ENCODE results near the gene LRRC26. TPM values are rescaled to one million over a fixed set of nuclear protein-coding genes. Genes with fewer than 3 reads are reported as not detected.

The LRRC26 gene
- not detected for total RNA-seq
- polyA plus RNA-seq = not detected
- long read RNA-seq, donor 1 = 0 reads
- long read RNA-seq, donor 2 = 0 reads

- intact Hi-C loops (cut with DNase I) = no loop called here
- Histone ChIP-seq H3K9me3 (ENCODE audit: control insufficient read depth, low read length) (no peaks in the 10 kb centered on the region), H3K27me3 (ENCODE audit: control insufficient read depth in 1 of 2, insufficient read depth in 2 of 2, low read length in 1 of 2) (peaks cover 0 to 2% of the 10 kb centered on the region in 2 donors), H3K36me3 (ENCODE audit: control insufficient read depth in 1 of 2, insufficient read depth in 2 of 2, low read length in 1 of 2) (no peaks in the 10 kb centered on the region), H3K4me1 (ENCODE audit: control insufficient read depth in 1 of 2, insufficient read depth in 2 of 2, low read length in 2 of 2) (no peaks in the 10 kb centered on the region), H3K27ac (ENCODE audit: low read depth in 1 of 2, low read length in 2 of 2) (no peak within 1 kb of the TSS), H3K4me3 (ENCODE audit: low read length in 2 of 2) (no peak within 1 kb of the TSS)
- DNase-seq (no peak), ATAC-seq (ENCODE audit: low FRiP score) (no peak)
- WGBS, 2 donors = 6 to 7% methylated on average over 35 to 41 of the region's 41 CpGs
These were observed at the start of gene LRRC26 for GRCh38 chr9:137169896-137170358. TSS of gene LRRC26 (minus strand) at chr9:137170051. CDS start at chr9:137169943, 108 bp downstream.

GRCh38 chr9:137218754-137219271 is 49.0 kb upstream of the LRRC26 start:
- H3K27ac ChIP-seq (ENCODE audit: low read depth in 1 of 2, low read length in 2 of 2) = no peak overlapping the region
- 59 to 73% methylated on average over 12 of the region's 12 CpGs for WGBS, 2 donors
- intact Hi-C loops (cut with DNase I) = no loop called here
- H3K27me3 ChIP-seq (ENCODE audit: control insufficient read depth in 1 of 2, insufficient read depth in 2 of 2, low read length in 1 of 2) = no peaks in the 10 kb centered on the region
- H3K4me3 ChIP-seq (ENCODE audit: low read length in 2 of 2) = no peak overlapping the region
- no peaks in the 10 kb centered on the region for H3K36me3 ChIP-seq (ENCODE audit: control insufficient read depth in 1 of 2, insufficient read depth in 2 of 2, low read length in 1 of 2)
- no peaks in the 10 kb centered on the region for H3K4me1 ChIP-seq (ENCODE audit: control insufficient read depth in 1 of 2, insufficient read depth in 2 of 2, low read length in 2 of 2)
- ATAC-seq (ENCODE audit: low FRiP score) (no peak), DNase-seq (no peak)
- no peaks in the 10 kb centered on the region for H3K9me3 ChIP-seq (ENCODE audit: control insufficient read depth, low read length)

- Histone ChIP-seq H3K4me1 (ENCODE audit: control insufficient read depth in 1 of 2, insufficient read depth in 2 of 2, low read length in 2 of 2) (no peaks in the 10 kb centered on the region), H3K27ac (ENCODE audit: low read depth in 1 of 2, low read length in 2 of 2) (no peak overlapping the region), H3K27me3 (ENCODE audit: control insufficient read depth in 1 of 2, insufficient read depth in 2 of 2, low read length in 1 of 2) (no peaks in the 10 kb centered on the region), H3K36me3 (ENCODE audit: control insufficient read depth in 1 of 2, insufficient read depth in 2 of 2, low read length in 1 of 2) (no peaks in the 10 kb centered on the region), H3K4me3 (ENCODE audit: low read length in 2 of 2) (no peak overlapping the region), H3K9me3 (ENCODE audit: control insufficient read depth, low read length) (no peaks in the 10 kb centered on the region)
- WGBS, 2 donors = 93% methylated on average over 28 to 30 of the region's 30 CpGs
- intact Hi-C loops (cut with DNase I) = no loop called here
- DNase-seq (no peak), ATAC-seq (ENCODE audit: low FRiP score) (no peak)
These were observed 48.4 kb upstream of the LRRC26 start for GRCh38 chr9:137218212-137218753.

GRCh38 chr9:137217276-137218211 is 47.7 kb upstream of the LRRC26 start:
- H3K4me3 ChIP-seq (ENCODE audit: low read length in 2 of 2) = no peak overlapping the region
- no peaks in the 10 kb centered on the region for H3K36me3 ChIP-seq (ENCODE audit: control insufficient read depth in 1 of 2, insufficient read depth in 2 of 2, low read length in 1 of 2)
- no peaks in the 10 kb centered on the region for H3K4me1 ChIP-seq (ENCODE audit: control insufficient read depth in 1 of 2, insufficient read depth in 2 of 2, low read length in 2 of 2)
- no peak overlapping the region for H3K27ac ChIP-seq (ENCODE audit: low read depth in 1 of 2, low read length in 2 of 2)
- WGBS, 2 donors = 76 to 80% methylated on average over 36 of the region's 36 CpGs
- H3K27me3 ChIP-seq (ENCODE audit: control insufficient read depth in 1 of 2, insufficient read depth in 2 of 2, low read length in 1 of 2) = no peaks in the 10 kb centered on the region
- ATAC-seq (ENCODE audit: low FRiP score) (peak; percentile 41), DNase-seq (no peak)
- no peaks in the 10 kb centered on the region for H3K9me3 ChIP-seq (ENCODE audit: control insufficient read depth, low read length)
- intact Hi-C loops (cut with DNase I) = no loop called here

- no peak for ATAC-seq (ENCODE audit: low FRiP score)
- no peaks in the 10 kb centered on the region for H3K9me3 ChIP-seq (ENCODE audit: control insufficient read depth, low read length)
- DNase-seq = no peak
- WGBS, 2 donors = 87 to 90% methylated on average over 29 to 30 of the region's 30 CpGs
- no peaks in the 10 kb centered on the region for H3K27me3 ChIP-seq (ENCODE audit: control insufficient read depth in 1 of 2, insufficient read depth in 2 of 2, low read length in 1 of 2)
- no peaks in the 10 kb centered on the region for H3K4me1 ChIP-seq (ENCODE audit: control insufficient read depth in 1 of 2, insufficient read depth in 2 of 2, low read length in 2 of 2)
- H3K27ac ChIP-seq (ENCODE audit: low read depth in 1 of 2, low read length in 2 of 2) = no peak overlapping the region
- no peak overlapping the region for H3K4me3 ChIP-seq (ENCODE audit: low read length in 2 of 2)
- intact Hi-C loops (cut with DNase I) = no loop called here
- H3K36me3 ChIP-seq (ENCODE audit: control insufficient read depth in 1 of 2, insufficient read depth in 2 of 2, low read length in 1 of 2) = no peaks in the 10 kb centered on the region
These were observed 46.5 kb upstream of the LRRC26 start for GRCh38 chr9:137216188-137216965.

- no peak for DNase-seq
- ATAC-seq (ENCODE audit: low FRiP score) = no peak
- intact Hi-C loops (cut with DNase I) = no loop called here
- 91 to 94% methylated on average over 21 to 22 of the region's 22 CpGs for WGBS, 2 donors
- no peak overlapping the region for H3K4me3 ChIP-seq (ENCODE audit: low read length in 2 of 2)
- no peaks in the 10 kb centered on the region for H3K36me3 ChIP-seq (ENCODE audit: control insufficient read depth in 1 of 2, insufficient read depth in 2 of 2, low read length in 1 of 2)
- H3K27ac ChIP-seq (ENCODE audit: low read depth in 1 of 2, low read length in 2 of 2) = no peak overlapping the region
- H3K4me1 ChIP-seq (ENCODE audit: control insufficient read depth in 1 of 2, insufficient read depth in 2 of 2, low read length in 2 of 2) = no peaks in the 10 kb centered on the region
- H3K27me3 ChIP-seq (ENCODE audit: control insufficient read depth in 1 of 2, insufficient read depth in 2 of 2, low read length in 1 of 2) = no peaks in the 10 kb centered on the region
- H3K9me3 ChIP-seq (ENCODE audit: control insufficient read depth, low read length) = no peaks in the 10 kb centered on the region
These were observed 45.5 kb upstream of the LRRC26 start for GRCh38 chr9:137215196-137215986.

GRCh38 chr9:137214620-137215019 is 44.8 kb upstream of the LRRC26 start:
- H3K9me3 ChIP-seq (ENCODE audit: control insufficient read depth, low read length) = no peaks in the 10 kb centered on the region
- WGBS, 2 donors = 92 to 93% methylated on average over 19 of the region's 19 CpGs
- H3K4me1 ChIP-seq (ENCODE audit: control insufficient read depth in 1 of 2, insufficient read depth in 2 of 2, low read length in 2 of 2) = no peaks in the 10 kb centered on the region
- DNase-seq (no peak), ATAC-seq (ENCODE audit: low FRiP score) (no peak)
- H3K27ac ChIP-seq (ENCODE audit: low read depth in 1 of 2, low read length in 2 of 2) = no peak overlapping the region
- intact Hi-C loops (cut with DNase I) = no loop called here
- no peak overlapping the region for H3K4me3 ChIP-seq (ENCODE audit: low read length in 2 of 2)
- H3K27me3 ChIP-seq (ENCODE audit: control insufficient read depth in 1 of 2, insufficient read depth in 2 of 2, low read length in 1 of 2) = no peaks in the 10 kb centered on the region
- H3K36me3 ChIP-seq (ENCODE audit: control insufficient read depth in 1 of 2, insufficient read depth in 2 of 2, low read length in 1 of 2) = no peaks in the 10 kb centered on the region
